Measurements from ENCODE around the gene SCYL2.
A peak's percentile ranks its signal among the peaks of the same experiment; 100 is the strongest.

SCYL2 gene

GRCh38 chr12:100265732-100266584, 1.0 kb upstream of the SCYL2 start:
- Histone ChIP-seq H3K4me2 (ENCODE audit: low read length) (peak overlapping the region; percentile 87), H3K79me2 (ENCODE audit: control insufficient read depth, low read length) (peaks cover 36% of the 10 kb centered on the region), H3K9me2 (replicated peaks; ENCODE audit: control insufficient read depth, low read length) (no peaks in the 10 kb centered on the region), H4K20me1 (ENCODE audit: control insufficient read depth, insufficient read depth, low read depth, low read length) (no peaks in the 10 kb centered on the region), H3K36me3 (ENCODE audit: control insufficient read depth, low read length) (no peaks in the 10 kb centered on the region), H3K4me3 (ENCODE audit: low read length) (peak overlapping the region; percentile 82), H3K9me3 (ENCODE audit: control insufficient read depth, insufficient read depth, low read length) (no peaks in the 10 kb centered on the region), H3K4me1 (ENCODE audit: control insufficient read depth, low read length) (peaks cover 19% of the 10 kb centered on the region), H3F3A (ENCODE audit: control insufficient read depth, insufficient read depth) (no peaks in the 10 kb centered on the region), H3K27ac (ENCODE audit: low read depth, low read length) (no peak overlapping the region), H3K27me3 (ENCODE audit: control insufficient read depth, low read length) (no peaks in the 10 kb centered on the region)
- TF ChIP-seq, protein P1, sequence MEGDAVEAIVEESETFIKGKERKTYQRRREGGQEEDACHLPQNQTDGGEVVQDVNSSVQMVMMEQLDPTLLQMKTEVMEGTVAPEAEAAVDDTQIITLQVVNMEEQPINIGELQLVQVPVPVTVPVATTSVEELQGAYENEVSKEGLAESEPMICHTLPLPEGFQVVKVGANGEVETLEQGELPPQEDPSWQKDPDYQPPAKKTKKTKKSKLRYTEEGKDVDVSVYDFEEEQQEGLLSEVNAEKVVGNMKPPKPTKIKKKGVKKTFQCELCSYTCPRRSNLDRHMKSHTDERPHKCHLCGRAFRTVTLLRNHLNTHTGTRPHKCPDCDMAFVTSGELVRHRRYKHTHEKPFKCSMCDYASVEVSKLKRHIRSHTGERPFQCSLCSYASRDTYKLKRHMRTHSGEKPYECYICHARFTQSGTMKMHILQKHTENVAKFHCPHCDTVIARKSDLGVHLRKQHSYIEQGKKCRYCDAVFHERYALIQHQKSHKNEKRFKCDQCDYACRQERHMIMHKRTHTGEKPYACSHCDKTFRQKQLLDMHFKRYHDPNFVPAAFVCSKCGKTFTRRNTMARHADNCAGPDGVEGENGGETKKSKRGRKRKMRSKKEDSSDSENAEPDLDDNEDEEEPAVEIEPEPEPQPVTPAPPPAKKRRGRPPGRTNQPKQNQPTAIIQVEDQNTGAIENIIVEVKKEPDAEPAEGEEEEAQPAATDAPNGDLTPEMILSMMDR (IDR thresholded peaks at IDR 0.05; ENCODE audit: low read depth, low read length, poor library complexity, severe bottlenecking): no peak
- no peak for TF ChIP-seq EZH2phosphoT487 (IDR thresholded peaks at IDR 0.05; ENCODE audit: borderline replicate concordance, low read length)

DNA sequence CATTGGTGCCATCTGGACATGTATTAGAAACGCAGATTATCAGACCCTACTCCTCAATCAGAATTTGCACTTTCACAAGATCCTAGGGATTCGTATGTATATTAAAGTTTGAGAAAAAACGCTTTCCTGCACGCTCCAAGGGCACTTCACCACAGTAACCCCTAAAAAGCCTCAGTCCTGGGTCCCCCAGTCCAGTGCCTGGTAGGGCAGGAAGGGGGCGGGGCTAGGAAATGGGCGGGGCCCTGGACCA, 467 bp upstream of the SCYL2 start:
- H4K20me1 ChIP-seq (ENCODE audit: control insufficient read depth, insufficient read depth, low read depth, low read length): no peaks in the 10 kb centered on the region
- no peaks in the 10 kb centered on the region for H3F3A ChIP-seq (ENCODE audit: control insufficient read depth, insufficient read depth)
- peak overlapping the region; percentile 50 for H3K27ac ChIP-seq (ENCODE audit: low read depth, low read length)
- peaks cover 39% of the 10 kb centered on the region for H3K79me2 ChIP-seq (ENCODE audit: control insufficient read depth, low read length)
- TF ChIP-seq EZH2phosphoT487 (IDR thresholded peaks at IDR 0.05; ENCODE audit: borderline replicate concordance, low read length): no peak
- TF ChIP-seq, protein P1 (IDR thresholded peaks at IDR 0.05; ENCODE audit: low read depth, low read length, poor library complexity, severe bottlenecking): no peak
- H3K4me2 ChIP-seq (ENCODE audit: low read length): peak overlapping the region; percentile 87
- H3K4me3 ChIP-seq (ENCODE audit: low read length): peak overlapping the region; percentile 82
- H3K4me1 ChIP-seq (ENCODE audit: control insufficient read depth, low read length): peaks cover 19% of the 10 kb centered on the region
- no peaks in the 10 kb centered on the region for H3K9me3 ChIP-seq (ENCODE audit: control insufficient read depth, insufficient read depth, low read length)
- H3K36me3 ChIP-seq (ENCODE audit: control insufficient read depth, low read length): no peaks in the 10 kb centered on the region
- no peaks in the 10 kb centered on the region for H3K27me3 ChIP-seq (ENCODE audit: control insufficient read depth, low read length)
- no peaks in the 10 kb centered on the region for H3K9me2 ChIP-seq (replicated peaks; ENCODE audit: control insufficient read depth, low read length)

DNA sequence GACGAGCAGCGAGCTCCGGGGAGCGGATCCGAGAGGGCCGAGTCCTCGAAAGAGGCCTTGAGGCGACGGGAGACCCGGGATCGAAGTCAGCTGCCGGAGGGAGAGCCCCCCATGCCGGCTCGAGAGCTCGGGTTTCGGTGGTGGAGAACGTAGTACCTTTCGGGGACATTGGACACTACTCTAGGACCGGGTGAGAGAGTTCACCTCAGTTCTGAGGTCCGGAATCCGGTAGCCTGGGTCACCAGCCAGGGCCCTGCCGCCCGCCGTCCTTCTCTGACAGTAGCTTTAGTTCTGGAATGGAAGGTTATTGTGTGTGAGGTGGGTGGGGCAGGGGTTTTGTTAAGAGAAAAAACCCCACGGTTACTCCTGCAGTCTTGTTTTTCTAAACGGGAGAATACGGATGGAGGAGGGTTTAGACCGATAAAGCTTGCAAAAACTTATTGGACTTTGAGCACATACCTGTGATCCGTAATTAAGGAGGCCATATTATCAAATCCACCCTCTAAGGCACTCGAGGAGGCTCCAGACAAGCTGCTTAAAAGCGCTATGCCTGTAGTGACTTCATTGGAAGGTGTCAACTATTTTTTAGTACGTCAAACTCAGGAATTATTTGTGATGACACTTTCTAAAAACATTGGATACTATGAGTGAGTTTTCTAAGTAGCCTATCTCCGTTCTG, 765 bp downstream of the SCYL2 start:
- no peaks in the 10 kb centered on the region for H4K20me1 ChIP-seq (ENCODE audit: control insufficient read depth, insufficient read depth, low read depth, low read length)
- H3K9me2 ChIP-seq (replicated peaks; ENCODE audit: control insufficient read depth, low read length): no peaks in the 10 kb centered on the region
- H3K27me3 ChIP-seq (ENCODE audit: control insufficient read depth, low read length): no peaks in the 10 kb centered on the region
- H3K79me2 ChIP-seq (ENCODE audit: control insufficient read depth, low read length): peaks cover 50% of the 10 kb centered on the region
- no peak for TF ChIP-seq EZH2phosphoT487 (IDR thresholded peaks at IDR 0.05; ENCODE audit: borderline replicate concordance, low read length)
- TF ChIP-seq, protein P1 (IDR thresholded peaks at IDR 0.05; ENCODE audit: low read depth, low read length, poor library complexity, severe bottlenecking): no peak
- no peaks in the 10 kb centered on the region for H3F3A ChIP-seq (ENCODE audit: control insufficient read depth, insufficient read depth)
- no peaks in the 10 kb centered on the region for H3K36me3 ChIP-seq (ENCODE audit: control insufficient read depth, low read length)
- peak overlapping the region; percentile 82 for H3K4me3 ChIP-seq (ENCODE audit: low read length)
- peak overlapping the region; percentile 50; the same call in 1 of the 2 replicates for H3K27ac ChIP-seq (ENCODE audit: low read depth, low read length)
- H3K4me1 ChIP-seq (ENCODE audit: control insufficient read depth, low read length): peaks cover 19% of the 10 kb centered on the region
- H3K9me3 ChIP-seq (ENCODE audit: control insufficient read depth, insufficient read depth, low read length): no peaks in the 10 kb centered on the region
- peak overlapping the region; percentile 87 for H3K4me2 ChIP-seq (ENCODE audit: low read length)

All from DOHH2 (cell line).